GM19193 (cell line): Measurements from ENCODE around the gene ABCA2.

Experiments
- POLR2A ChIP-seq: IDR thresholded peaks from 4 replicates; pipeline ENCODE4 v1.6.1; 2011; ENCODE audit not compliant: insufficient read depth, insufficient read length; ENCODE audit errors: extremely low read depth

ABCA2 gene

DNA sequence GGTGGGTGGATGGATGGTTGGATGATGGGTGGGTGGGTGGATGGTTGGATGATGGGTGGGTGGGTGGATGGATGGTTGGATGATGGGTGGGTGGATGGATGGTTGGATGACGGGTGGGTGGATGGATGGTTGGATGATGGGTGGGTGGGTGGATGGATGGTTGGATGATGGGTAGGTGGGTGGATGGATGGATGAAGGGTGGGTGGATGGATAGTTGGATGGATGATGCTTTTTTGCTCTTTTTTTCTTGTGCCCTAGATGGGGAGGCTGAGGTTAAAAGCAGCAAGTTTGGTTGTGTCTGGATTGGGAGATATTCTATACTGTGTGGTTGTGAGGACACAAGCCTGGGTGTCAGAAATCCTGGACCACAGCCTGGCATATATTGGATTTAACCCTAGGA, 70.6 kb downstream of the ABCA2 start:
- no peak for TF ChIP-seq POLR2A
